GM13976 (cell line): ENCODE results near the gene IGFBP5.

Source experiments
- DNase-seq: peaks from one replicate; pipeline ENCODE4 v3.0.0; 2012; ENCODE audit warnings: low spot score
- in situ Hi-C: fragments of 300-500 bp; cut with MboI; formaldehyde crosslinking; loops from one replicate; pipeline ENCODE4 v1.12.0; 2022; ENCODE audit warnings: low sequenced_read_pairs, mixed read lengths, inconsistent platforms; ENCODE audit not compliant: unreplicated experiment
- TF ChIP-seq, protein P1 (sequence below): IDR thresholded peaks from 2 replicates; pipeline ENCODE4 v1.5.1; 2012; ENCODE audit warnings: borderline replicate concordance, mild to moderate bottlenecking; ENCODE audit not compliant: insufficient read depth; ENCODE audit errors: extremely low read depth, missing control alignments, control extremely low read depth

IGFBP5 gene

DNA sequence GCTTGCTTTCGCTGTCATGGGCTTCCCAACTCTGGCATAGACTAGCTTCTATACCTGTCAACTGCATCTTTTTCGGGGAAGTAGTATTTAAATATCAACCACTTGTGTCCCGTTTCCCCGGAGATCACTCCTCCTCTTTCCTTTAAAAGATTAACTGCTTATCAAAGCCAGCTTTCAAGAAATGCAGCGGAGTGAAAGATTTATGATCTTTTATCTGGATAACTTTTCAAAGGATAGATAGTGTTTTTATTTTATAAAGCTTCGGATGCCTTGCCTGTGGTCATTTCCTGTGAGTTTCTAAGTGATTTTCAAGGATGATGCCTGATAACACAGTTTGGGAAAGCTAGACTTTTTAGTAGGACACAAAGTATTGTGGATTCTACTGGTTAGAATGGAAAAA is 2.9 kb upstream of the IGFBP5 start:
- in situ Hi-C loops, result loop anchor here (10.0 kb wide), 2 partner anchors 817 to 1017 kb away; no protein-coding TSS in a partner anchor
- no peak for DNase-seq
- TF ChIP-seq, protein P1, sequence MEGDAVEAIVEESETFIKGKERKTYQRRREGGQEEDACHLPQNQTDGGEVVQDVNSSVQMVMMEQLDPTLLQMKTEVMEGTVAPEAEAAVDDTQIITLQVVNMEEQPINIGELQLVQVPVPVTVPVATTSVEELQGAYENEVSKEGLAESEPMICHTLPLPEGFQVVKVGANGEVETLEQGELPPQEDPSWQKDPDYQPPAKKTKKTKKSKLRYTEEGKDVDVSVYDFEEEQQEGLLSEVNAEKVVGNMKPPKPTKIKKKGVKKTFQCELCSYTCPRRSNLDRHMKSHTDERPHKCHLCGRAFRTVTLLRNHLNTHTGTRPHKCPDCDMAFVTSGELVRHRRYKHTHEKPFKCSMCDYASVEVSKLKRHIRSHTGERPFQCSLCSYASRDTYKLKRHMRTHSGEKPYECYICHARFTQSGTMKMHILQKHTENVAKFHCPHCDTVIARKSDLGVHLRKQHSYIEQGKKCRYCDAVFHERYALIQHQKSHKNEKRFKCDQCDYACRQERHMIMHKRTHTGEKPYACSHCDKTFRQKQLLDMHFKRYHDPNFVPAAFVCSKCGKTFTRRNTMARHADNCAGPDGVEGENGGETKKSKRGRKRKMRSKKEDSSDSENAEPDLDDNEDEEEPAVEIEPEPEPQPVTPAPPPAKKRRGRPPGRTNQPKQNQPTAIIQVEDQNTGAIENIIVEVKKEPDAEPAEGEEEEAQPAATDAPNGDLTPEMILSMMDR, result no peak

DNA sequence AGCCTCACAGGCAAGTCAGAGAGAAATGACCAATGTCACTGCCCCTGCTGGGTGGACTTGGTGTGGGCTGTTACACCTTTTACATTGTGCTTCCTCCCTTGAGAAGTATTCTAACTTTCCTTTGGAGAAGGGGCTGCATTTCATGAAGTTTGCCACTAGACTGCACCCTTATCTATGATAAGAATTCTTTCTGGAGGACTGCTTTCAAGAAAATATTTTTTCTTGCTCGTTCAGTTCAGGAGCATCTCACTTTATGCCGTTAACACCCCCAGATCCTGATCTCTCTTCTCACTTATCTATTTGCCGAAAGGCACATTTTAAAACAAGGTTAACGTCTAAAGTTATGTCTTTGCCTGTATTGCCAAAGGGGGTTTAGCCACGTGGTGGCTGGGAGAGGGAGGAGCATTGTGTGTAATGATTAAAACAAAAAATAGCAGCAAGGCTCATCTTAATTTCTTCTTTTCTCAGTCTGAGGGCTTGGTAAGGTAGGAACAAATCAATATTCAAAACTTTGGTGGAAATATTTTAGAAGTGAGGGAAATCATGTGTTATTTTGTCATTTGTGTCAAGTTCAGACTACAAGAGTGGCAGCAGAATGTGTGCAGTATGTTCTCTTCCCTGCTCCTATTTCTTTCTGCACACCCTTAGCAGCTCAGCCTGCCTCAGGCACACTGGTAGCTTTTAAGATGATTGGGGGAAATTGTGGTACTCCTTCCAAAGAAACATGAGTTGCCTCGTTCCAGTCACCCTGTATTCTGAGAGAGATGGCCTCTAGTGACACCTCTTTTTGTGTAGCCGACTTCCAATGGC is 1.6 kb upstream of the IGFBP5 start:
- TF ChIP-seq, protein P1, result no peak
- in situ Hi-C loops, result loop anchor here (10.0 kb wide), 2 partner anchors 818 to 1018 kb away; no protein-coding TSS in a partner anchor
- DNase-seq, result no peak

DNA sequence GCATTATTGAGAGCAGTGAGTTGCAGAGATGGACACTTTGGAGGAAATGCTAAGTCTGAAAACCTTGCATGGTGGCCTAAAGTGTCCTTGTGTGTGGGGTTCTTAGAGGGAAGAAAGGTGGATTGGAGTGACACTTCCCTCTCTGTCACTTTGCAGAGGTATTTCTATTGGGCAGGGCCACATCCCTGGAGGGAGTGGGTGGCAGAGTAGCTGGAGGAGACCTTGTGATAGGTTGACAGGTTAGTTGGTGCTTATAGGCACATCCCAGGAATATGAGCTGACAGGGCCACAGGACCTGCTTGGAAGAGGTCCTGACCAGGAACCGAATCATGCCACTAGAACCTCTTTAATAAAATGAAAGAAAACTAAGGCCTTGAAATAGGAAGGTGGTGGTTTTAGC is 972 bp upstream of the IGFBP5 start:
- TF ChIP-seq, protein P1, result no peak
- DNase-seq, result no peak
- in situ Hi-C loops, result loop anchor here (10.0 kb wide), 2 partner anchors 818 to 1018 kb away; no protein-coding TSS in a partner anchor

DNA sequence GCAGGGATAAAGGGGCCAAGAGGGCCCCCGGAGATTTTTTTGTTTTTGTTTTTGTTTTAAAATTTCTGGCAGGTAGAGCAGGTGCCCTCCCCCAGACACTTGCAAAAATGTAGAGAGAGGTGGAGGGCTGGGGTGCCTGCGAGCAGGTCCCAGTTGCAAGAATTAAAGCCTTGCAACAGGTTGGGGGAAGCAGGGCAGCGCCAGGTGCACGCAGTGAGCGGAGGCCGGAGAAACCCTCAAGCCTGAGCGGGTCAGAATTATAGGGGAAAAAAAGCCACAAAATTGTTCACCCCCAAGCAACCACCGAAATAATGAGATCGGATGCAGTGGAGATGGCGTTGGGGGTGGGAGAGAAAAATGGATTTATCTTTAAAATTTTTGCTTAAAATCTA is 527 bp downstream of the IGFBP5 start:
- in situ Hi-C loops, result loop anchor here (10.0 kb wide), 2 partner anchors 820 to 1020 kb away; no protein-coding TSS in a partner anchor
- DNase-seq, result no peak
- TF ChIP-seq, protein P1, result no peak

DNA sequence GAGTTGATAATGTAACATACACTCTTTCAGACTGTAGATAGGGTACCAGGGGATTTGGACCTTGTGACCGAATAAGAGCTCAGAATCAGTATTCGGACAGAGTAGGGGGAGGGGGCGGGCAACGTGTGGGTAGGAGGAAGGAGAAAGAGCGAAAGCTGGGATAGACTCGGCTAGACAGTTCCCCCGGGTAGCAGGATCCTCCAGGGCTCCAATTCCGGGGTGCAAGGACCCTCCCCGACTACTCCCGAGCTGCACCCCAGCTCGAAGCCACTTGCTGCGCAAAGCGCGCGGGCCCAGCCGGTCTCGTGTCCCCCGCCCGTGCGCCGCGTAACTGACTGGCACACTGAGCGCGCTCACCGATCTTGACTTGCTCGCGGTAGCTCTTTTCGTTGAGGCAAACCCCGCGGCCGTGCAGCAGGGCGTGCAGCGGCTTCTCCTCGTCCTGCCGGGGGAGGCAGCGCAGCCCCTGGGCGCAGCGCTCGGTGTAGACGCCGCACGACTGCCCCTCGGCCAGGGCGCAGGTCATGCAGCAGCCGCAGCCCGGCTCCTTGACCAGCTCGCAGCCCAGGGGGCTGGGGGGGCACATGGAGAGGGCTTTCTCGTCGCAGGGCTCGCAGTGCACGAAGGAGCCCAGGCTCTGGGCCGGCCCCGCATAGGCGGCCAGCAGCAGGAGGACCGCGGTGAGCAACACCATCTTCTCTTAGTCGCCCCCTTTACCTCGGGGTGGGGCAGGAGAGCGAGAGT is 1.1 kb downstream of the IGFBP5 start:
- DNase-seq, result no peak
- in situ Hi-C loops, result loop anchor here (10.0 kb wide), 2 partner anchors 821 to 1021 kb away; no protein-coding TSS in a partner anchor
- TF ChIP-seq, protein P1, result no peak

DNA sequence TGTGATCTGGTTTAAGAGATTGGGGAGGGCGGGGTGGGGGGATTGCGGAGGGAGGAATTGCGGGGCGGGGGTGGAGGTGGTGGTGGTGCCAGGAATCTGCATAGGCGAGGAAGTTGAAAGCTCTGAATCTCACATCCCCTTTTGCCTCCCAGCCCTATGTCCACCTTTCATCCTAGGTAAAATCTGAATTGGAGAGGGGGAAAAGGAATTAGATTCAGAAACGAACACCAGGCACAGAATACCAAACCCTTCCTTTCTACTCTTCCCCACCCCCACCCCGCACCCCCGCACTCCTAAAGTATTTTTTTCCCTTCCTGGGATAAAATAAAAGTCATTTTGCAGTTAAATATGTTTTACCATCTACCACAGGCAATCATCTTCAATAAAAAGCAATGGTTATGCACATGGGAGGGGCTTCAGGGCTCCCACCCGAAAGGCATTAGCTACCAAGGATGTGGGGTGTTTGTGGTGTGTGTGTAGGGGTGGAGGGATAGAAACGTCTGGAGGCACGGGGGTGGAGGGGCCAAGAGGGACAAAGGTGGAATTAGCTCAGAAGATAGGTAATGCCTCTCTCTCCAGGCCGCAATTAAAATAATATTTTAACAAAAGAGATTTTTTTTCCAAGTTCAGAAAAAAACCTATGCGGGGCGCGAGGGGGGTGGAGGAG is 1.8 kb downstream of the IGFBP5 start:
- DNase-seq, result no peak
- TF ChIP-seq, protein P1, result no peak
- in situ Hi-C loops, result loop anchor here (10.0 kb wide), 2 partner anchors 821 to 1021 kb away; no protein-coding TSS in a partner anchor
